Right hindlimb (tissue), 1 donor: ENCODE data around the gene CDC34.

Source experiments
- DNase-seq: peaks from one replicate; pipeline ENCODE4 v3.0.0-alpha.2; 2018

Gene CDC34

DNA sequence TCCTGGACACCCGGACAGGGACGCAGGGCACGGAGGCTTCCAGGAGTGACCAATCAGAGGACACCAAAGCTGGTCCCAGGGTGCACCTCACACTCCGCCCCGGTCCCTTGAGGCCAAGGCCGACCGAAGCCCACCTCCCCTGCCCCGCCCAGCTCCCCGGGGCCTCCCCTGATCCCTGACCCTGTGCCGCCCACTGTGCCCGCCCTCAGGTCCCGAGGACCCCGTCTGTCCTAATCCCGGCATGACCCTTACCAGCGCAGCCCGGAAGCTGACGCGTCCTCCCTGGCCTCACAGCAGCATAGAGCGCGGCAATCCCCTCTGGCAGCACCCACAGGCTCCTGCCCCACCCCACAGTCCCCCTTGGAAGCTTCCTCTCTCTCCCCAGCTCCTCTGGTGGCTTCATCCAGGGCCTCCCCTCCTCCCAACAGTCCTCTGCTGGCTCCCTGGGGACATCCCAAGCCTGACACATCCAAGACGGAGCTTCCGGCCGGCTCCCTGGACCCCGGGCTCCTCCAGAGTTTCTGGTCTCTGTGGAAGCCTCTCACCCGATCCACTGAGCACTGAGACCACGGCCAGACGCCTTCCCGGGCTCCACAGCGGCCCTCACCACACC lies 7.4 kb upstream of the CDC34 start:
- no peak for DNase-seq

DNA sequence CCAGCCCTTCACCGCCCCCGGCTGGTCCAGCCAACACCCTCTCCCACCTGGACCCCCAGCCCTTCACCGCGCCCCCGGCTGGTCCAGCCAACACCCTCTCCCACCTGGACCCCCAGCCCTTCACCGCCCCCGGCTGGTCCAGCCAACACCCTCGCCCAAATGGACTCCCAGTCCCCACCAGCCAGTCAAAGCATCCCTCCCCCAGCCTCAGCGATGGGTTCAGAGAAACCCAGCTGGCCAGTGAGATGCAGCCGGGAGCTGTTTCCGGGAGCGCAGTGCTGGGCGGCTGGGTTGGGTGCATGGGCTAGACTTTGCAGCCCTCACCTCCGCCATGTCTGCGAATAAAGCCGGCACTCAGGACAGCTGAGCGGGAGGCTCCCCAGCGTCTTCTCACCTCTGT lies 6.5 kb upstream of the CDC34 start:
- DNase-seq, result peak; percentile 23

DNA sequence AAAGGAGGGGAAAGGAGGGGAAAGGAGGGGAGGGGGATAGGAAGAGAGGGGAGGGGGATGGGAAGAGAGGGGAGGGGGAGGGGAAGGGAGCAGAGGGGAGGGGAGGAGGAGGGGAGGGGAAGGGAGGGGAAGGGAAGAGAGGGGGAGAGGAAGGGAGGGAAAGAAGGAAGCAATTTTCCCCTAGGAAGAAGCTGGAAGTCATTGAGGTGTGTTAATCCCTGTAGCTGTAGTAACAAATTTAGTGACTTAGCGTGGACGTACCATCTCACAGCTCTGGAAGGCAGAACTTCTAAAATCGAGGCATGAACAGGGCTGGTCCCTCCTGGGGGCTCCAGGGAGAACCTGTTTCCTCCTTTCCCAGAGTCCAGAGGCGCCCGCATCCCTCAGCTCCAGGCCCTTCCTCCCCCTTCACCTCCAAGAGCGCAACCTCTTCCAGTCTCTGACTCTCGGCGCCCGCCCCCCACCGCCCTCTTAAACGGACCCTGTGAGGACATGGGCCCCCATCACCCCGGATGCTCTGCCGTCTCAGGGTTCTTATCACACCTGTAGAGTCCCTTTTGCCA lies 5.6 kb upstream of the CDC34 start:
- DNase-seq, result no peak

DNA sequence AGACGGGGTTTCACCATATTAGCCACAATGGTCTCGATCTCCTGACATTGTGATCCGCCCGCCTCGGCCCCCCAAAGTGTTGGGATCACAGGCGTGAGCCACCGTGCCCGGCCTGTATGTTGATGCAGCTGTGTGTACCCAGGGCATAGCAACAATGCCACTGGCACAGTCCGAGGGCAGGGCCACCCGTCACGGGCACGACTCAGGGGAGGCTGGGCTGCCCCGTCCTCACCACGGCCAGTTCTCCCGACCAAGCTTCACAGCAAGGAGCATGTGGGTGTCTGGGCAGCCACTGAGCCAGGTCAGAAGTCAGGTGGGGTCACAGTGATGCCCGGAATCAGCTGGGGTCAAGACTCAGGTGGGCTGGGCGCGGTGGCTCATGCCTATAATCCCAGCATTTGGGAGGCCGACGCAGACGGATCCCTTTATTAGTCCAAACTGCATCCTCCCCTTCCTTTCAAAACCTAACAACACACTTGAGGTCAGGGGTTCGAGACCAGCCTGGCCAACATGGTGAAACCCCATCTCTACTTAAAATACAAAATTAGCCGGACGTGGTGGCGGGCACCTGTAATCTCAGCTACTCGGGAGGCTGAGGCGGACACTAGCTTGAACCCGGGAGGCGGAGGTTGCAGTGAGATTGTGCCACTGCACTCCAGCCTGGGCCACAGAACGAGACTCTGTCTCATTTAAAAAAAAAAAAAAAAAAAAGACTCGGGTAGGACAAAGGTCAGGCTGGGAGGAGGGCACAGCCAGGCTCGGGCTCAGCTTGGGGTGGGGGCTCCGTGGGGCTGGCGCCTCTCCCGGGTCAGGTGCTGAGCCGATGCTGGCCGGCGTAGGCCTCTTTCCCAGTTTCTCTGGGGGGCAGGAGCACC lies 1.2 kb upstream of the CDC34 start:
- DNase-seq, result no peak

DNA sequence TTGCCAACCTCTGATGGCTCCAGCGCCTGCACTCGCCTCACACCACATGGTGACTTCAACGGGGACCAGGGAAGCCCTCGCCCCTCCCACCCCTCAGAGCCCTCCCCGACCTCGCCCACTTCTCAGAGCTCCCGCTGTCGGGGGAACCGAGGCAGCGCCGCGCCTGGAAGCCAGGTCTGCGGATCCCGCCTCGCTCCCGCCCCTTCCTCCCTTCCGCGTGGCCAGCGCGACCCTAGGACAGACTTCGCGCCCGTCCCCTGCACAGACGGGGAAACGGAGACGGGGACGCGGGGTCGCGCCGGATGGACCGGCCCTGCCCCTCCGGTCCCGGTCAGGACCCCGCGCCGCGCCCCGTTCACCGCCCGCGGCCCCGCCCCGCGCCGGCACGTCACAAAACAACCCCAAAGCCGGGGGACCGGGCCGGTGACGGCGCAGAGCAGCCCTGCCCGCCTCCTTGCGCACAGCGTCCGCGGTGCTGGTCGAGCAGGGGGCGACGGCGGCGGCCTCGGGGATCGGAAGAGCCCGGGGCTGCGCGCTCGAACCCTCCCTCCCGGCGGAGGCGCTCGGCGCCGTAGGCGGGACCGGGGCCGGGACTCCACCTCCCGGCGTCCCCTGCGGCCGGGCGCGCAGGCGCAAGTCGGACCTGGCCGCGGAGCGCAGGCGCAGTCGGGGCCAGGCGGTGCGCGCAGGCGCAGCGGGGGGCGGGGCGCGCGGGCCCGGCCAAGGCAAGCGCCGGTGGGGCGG lies 379 bp upstream of the CDC34 start:
- peak; percentile 92 for DNase-seq

GRCh38 chr19:532561-533363 lies 1.2 kb downstream of the CDC34 start:
- peak; percentile 82 for DNase-seq

- no peak for DNase-seq
Measured at GRCh38 chr19:533364-534058, 2.0 kb downstream of the CDC34 start.

- no peak for DNase-seq
Measured at GRCh38 chr19:534088-534487, 2.5 kb downstream of the CDC34 start.

DNA sequence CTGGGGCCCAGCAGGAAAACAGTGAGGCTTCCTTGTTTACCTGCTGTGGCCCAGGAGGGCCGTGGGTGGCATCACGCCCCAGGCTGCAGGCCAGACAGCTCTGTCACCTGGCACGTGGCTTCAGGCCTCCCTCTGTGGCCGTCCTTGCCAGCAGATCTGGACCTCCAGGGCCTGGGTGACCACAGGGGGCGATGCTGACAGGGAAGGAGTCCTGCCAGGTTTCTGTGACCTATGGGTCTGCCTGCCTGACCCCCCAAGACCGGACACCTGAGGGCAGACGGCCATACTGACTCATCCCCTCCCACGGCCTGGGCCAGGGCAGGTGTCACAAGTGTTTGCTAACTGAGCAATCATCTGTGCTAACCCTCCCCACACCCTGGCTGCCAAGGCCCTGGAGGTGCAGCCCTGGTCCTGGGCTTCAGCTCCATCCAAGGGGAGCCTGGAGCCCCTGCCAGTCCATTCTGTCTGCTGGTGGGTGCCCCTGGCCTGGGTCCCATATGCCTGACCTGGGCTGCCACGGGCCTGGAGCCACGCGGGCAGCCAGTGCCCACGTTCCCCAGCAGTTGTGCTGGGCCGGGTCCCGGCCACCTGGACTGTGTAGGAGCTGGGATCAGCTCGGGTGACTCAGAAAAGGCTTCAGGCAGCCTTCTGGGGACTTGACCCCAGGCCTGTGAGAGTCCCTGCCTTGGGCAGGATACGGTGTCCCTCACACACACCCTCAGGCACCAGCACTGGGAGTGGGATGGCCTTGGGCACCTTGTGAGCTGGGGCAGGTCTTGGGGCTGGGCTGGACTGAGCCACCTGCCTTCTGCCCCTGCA lies 3.7 kb downstream of the CDC34 start:
- peak; percentile 18 for DNase-seq

DNA sequence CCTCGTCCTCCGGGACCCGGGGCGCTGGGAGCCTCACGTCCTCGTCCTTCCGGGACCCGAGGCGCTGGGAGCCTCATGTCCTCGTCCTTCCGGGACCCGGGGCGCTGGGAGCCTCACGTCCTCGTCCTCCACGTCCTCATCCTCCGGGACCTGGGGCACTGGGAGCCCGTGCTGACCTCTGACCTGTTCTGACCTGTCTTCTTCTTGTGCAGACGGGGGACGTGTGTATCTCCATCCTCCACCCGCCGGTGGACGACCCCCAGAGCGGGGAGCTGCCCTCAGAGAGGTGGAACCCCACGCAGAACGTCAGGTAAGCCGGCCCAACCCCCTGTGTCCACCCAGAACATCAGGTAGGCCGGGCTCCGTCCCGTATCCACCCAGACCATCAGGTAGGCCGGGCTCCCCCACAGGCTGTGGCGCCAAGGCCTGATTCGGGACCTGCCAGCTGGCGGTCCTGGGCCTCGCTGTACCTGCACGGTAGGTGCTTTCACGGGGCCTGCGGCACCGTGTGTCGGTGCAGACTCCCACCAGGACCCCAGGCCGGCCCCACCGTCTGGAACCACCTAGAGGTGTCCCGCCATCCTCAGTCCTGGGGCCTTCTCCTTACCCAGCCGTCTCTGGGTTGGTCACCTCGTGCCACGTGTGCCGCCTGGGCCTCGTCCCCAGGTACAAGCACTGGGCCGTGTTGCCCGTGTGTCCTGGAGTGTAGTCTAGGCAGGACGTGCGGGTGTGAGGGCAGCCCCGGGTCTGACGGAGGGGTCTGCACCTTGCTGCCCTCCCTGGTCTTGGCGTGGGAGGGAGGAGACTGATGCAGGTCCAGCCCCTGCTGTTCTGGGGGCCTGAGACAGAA lies 4.7 kb downstream of the CDC34 start:
- peak; percentile 14 for DNase-seq

- DNase-seq, result no peak
Measured at GRCh38 chr19:536881-537404, 5.4 kb downstream of the CDC34 start.

- DNase-seq, result peak; percentile 15
Measured at GRCh38 chr19:538641-539428, 7.3 kb downstream of the CDC34 start.

DNA sequence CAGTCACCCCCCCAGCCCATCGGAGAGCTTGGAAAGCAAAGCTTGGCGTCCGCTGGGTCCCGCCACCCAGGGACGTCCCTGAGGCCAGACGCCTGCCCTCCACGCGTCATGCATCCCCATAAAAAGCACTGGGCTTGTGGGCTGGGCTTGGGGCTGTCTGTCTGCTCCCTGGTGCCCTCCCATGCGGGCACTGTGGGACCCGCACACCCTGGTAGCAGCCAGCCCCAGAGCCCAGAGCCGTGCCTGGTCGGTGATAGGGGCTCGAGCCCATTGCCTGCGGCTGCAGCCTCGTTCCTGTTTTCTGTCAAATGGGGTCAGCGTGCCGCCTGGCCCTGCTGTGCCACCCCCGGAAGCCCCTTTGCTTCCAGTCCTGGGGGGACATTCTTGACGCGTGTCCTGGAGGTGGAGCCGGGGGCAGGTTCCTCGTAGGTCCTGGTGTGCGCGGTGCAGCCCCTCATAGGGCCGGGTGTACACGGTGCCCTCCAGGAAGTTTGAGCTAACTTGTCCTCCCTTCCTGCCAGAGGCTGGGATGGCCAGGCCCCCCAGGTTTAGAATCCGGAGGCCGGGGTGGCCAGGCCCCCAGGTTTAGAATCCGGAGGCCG lies 8.0 kb downstream of the CDC34 start:
- peak; percentile 17 for DNase-seq

DNA sequence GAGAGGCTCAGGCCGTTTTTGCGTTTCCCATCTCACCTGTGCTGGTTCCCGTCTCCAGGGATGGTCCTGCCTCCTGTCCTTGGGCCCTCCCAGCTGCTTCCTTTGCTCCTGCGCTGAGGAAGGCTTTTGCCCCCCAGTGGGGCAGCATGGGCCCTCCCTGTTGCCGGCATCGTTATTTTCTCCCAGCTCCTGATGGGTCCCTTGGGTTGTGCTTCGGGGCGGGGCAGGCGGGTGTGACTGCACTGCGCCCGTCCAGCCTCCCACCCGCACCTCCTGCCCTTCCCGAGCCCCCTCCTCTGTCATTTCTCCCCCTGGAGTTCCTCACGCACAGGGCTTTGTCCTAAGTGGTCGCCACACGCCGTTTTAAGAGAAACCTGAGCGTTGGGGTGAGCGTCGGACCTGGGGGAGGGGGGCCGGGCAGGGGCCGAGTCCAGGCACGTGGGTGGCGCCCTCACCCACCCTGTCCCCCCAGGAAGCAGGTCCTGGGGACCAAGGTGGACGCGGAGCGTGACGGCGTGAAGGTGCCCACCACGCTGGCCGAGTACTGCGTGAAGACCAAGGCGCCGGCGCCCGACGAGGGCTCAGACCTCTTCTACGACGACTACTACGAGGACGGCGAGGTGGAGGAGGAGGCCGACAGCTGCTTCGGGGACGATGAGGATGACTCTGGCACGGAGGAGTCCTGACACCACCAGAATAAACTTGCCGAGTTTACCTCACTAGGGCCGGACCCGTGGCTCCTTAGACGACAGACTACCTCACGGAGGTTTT lies 9.5 kb downstream of the CDC34 start:
- peak; percentile 14 for DNase-seq

DNA sequence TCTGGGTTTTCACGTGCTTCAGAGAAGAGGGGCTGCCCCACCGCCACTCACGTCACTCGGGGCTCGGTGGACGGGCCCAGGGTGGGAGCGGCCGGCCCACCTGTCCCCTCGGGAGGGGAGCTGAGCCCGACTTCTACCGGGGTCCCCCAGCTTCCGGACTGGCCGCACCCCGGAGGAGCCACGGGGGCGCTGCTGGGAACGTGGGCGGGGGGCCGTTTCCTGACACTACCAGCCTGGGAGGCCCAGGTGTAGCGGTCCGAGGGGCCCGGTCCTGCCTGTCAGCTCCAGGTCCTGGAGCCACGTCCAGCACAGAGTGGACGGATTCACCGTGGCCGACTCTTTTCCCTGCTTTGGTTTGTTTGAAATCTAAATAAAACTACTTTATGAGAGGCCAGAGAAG lies 10.1 kb downstream of the CDC34 start:
- peak; percentile 17 for DNase-seq

- DNase-seq, result peak; percentile 18
Measured at GRCh38 chr19:542173-542866, 10.8 kb downstream of the CDC34 start.
